Measurements from ENCODE around the gene CNOT6L. TPM values are rescaled to one million over a fixed set of nuclear protein-coding genes. Genes with fewer than 3 reads are reported as not detected.

The CNOT6L gene
- total RNA-seq, 4 donors from 2014 or later: 31.3 to 49.4 (median 33.8) TPM

- TF ChIP-seq CTCF (IDR thresholded peaks at IDR 0.05; ENCODE audit: low read depth): no peak
Measured at GRCh38 chr4:77852892-77853495, 33.8 kb upstream of the CNOT6L start.

GRCh38 chr4:77849278-77849965 lies 30.3 kb upstream of the CNOT6L start:
- no peak for TF ChIP-seq CTCF (IDR thresholded peaks at IDR 0.05; ENCODE audit: low read depth)

GRCh38 chr4:77848508-77848907 lies 29.3 kb upstream of the CNOT6L start:
- no peak for TF ChIP-seq CTCF (IDR thresholded peaks at IDR 0.05; ENCODE audit: low read depth)

- no peak for TF ChIP-seq CTCF (IDR thresholded peaks at IDR 0.05; ENCODE audit: low read depth)
Measured at GRCh38 chr4:77845929-77846328, 26.8 kb upstream of the CNOT6L start.

- TF ChIP-seq CTCF (IDR thresholded peaks at IDR 0.05; ENCODE audit: low read depth): no peak
Measured at GRCh38 chr4:77845400-77845799, 26.2 kb upstream of the CNOT6L start.

- TF ChIP-seq CTCF (IDR thresholded peaks at IDR 0.05; ENCODE audit: low read depth): no peak
Measured at GRCh38 chr4:77844363-77844762, 25.2 kb upstream of the CNOT6L start.

- TF ChIP-seq CTCF (IDR thresholded peaks at IDR 0.05; ENCODE audit: low read depth): no peak
Measured at GRCh38 chr4:77843628-77844027, 24.5 kb upstream of the CNOT6L start.
